ENCODE measurements around the gene SLC9A9.

Gene SLC9A9

GRCh38 chr3:143571548-143571947 is 276.7 kb downstream of the SLC9A9 start:
- Histone ChIP-seq H3K27me3 (ENCODE audit: insufficient read depth, poor library complexity, severe bottlenecking) (no peaks in the 10 kb centered on the region), H3K27ac (replicated peaks) (no peak overlapping the region), H3K4me3 (replicated peaks; ENCODE audit: insufficient read depth, low read length) (no peak overlapping the region)
- TF ChIP-seq SPI1 (IDR thresholded peaks at IDR 0.05; ENCODE audit: borderline replicate concordance, low read depth) (no peak), GABPA (IDR thresholded peaks at IDR 0.05; ENCODE audit: low read depth) (no peak)
- no peak for DNase-seq (ENCODE audit: low read depth in 1 of 2, low spot score in 1 of 2)

GRCh38 chr3:143567823-143568222 is 280.4 kb downstream of the SLC9A9 start:
- DNase-seq (ENCODE audit: low read depth in 1 of 2, low spot score in 1 of 2) = no peak
- Histone ChIP-seq H3K27me3 (ENCODE audit: insufficient read depth, poor library complexity, severe bottlenecking) (no peaks in the 10 kb centered on the region), H3K4me3 (replicated peaks; ENCODE audit: insufficient read depth, low read length) (no peak overlapping the region), H3K27ac (replicated peaks) (no peak overlapping the region)
- TF ChIP-seq GABPA (IDR thresholded peaks at IDR 0.05; ENCODE audit: low read depth) = no peak
- TF ChIP-seq SPI1 (IDR thresholded peaks at IDR 0.05; ENCODE audit: borderline replicate concordance, low read depth) = no peak

- Histone ChIP-seq H3K4me3 (replicated peaks; ENCODE audit: insufficient read depth, low read length) (no peak overlapping the region), H3K27ac (replicated peaks) (no peak overlapping the region), H3K27me3 (ENCODE audit: insufficient read depth, poor library complexity, severe bottlenecking) (no peaks in the 10 kb centered on the region)
- TF ChIP-seq POLR2AphosphoS5 (IDR thresholded peaks at IDR 0.05; ENCODE audit: low read depth) (no peak), SPI1 (IDR thresholded peaks at IDR 0.05; ENCODE audit: borderline replicate concordance, low read depth) (peak; percentile 30; the same call in 1 of the 2 replicates)
- peak in 1 of 2 experiments; percentile 8 for DNase-seq (ENCODE audit: low read depth in 1 of 2, low spot score in 1 of 2)
Measured at GRCh38 chr3:143565951-143566350, 282.3 kb downstream of the SLC9A9 start.

GRCh38 chr3:143563786-143564185 is 284.5 kb downstream of the SLC9A9 start:
- no peaks in the 10 kb centered on the region for H3K27me3 ChIP-seq (ENCODE audit: insufficient read depth, poor library complexity, severe bottlenecking)
- no peak overlapping the region for H3K27ac ChIP-seq (replicated peaks)
- H3K4me3 ChIP-seq (replicated peaks; ENCODE audit: insufficient read depth, low read length) = no peak overlapping the region
- no peak for TF ChIP-seq SPI1 (IDR thresholded peaks at IDR 0.05; ENCODE audit: borderline replicate concordance, low read depth)
- no peak for TF ChIP-seq REST (IDR thresholded peaks at IDR 0.05; ENCODE audit: insufficient replicate concordance, low read depth)
- DNase-seq (ENCODE audit: low read depth in 1 of 2, low spot score in 1 of 2) = no peak

- no peak overlapping the region for H3K4me3 ChIP-seq (replicated peaks; ENCODE audit: insufficient read depth, low read length)
- DNase-seq (ENCODE audit: low read depth in 1 of 2, low spot score in 1 of 2) = no peak
- no peaks in the 10 kb centered on the region for H3K27me3 ChIP-seq (ENCODE audit: insufficient read depth, poor library complexity, severe bottlenecking)
- TF ChIP-seq GABPA (IDR thresholded peaks at IDR 0.05; ENCODE audit: low read depth) = no peak
- TF ChIP-seq REST (IDR thresholded peaks at IDR 0.05; ENCODE audit: insufficient replicate concordance, low read depth) = no peak
- TF ChIP-seq POLR2AphosphoS5 (IDR thresholded peaks at IDR 0.05; ENCODE audit: low read depth) = no peak
- TF ChIP-seq SPI1 (IDR thresholded peaks at IDR 0.05; ENCODE audit: borderline replicate concordance, low read depth) = no peak
- no peak for TF ChIP-seq CTCF (IDR thresholded peaks at IDR 0.05; ENCODE audit: insufficient read depth, low read length)
- no peak overlapping the region for H3K27ac ChIP-seq (replicated peaks)
Measured at GRCh38 chr3:143562789-143563188, 285.5 kb downstream of the SLC9A9 start.

- TF ChIP-seq REST (IDR thresholded peaks at IDR 0.05; ENCODE audit: insufficient replicate concordance, low read depth) (no peak), SPI1 (IDR thresholded peaks at IDR 0.05; ENCODE audit: borderline replicate concordance, low read depth) (no peak), POLR2AphosphoS5 (IDR thresholded peaks at IDR 0.05; ENCODE audit: low read depth) (no peak), GABPA (IDR thresholded peaks at IDR 0.05; ENCODE audit: low read depth) (no peak), CTCF (IDR thresholded peaks at IDR 0.05; ENCODE audit: insufficient read depth, low read length) (no peak)
- Histone ChIP-seq H3K27ac (replicated peaks) (no peak overlapping the region), H3K27me3 (ENCODE audit: insufficient read depth, poor library complexity, severe bottlenecking) (no peaks in the 10 kb centered on the region), H3K4me3 (replicated peaks; ENCODE audit: insufficient read depth, low read length) (no peak overlapping the region)
- DNase-seq (ENCODE audit: low read depth in 1 of 2, low spot score in 1 of 2) = no peak
Measured at GRCh38 chr3:143559296-143559695, 289.0 kb downstream of the SLC9A9 start.

Measured in HL-60 (cell line).